ENCODE results near the gene ONECUT3. TPM values are rescaled to one million over a fixed set of nuclear protein-coding genes. Genes with fewer than 3 reads are reported as not detected.

The ONECUT3 gene
- total RNA-seq, 1 donor from 2014 or later = 0.09 TPM

DNA sequence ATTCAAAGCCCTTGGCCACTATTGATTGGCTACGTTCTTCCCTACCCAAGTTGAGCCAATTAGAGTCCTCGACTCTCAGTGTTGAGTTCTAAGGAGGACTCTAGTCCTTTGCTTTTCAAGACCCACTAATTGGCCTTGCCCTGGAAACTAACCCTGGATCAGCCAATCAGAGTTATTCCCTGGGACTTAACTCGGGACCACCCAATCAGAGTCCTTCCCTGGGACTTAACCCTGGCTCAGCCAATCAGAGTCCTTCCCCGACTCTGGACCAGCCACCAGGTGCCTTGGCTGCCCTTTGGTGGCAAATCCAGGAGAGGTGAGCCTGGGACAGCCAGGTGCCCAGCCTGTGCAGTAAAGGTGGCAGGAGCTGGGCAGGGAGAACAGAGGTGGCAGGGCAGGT is 30.0 kb downstream of the ONECUT3 start:
- no peak for DNase-seq (ENCODE audit: low spot score)
- Histone ChIP-seq H3K9me3 (ENCODE audit: low read depth) (no peaks in the 10 kb centered on the region), H2AFZ (replicated peaks) (no peak overlapping the region), H3F3A (ENCODE audit: low read depth) (no peaks in the 10 kb centered on the region), H4K20me1 (ENCODE audit: low read depth) (peaks cover 4% of the 10 kb centered on the region), H3K79me2 (ENCODE audit: low read depth) (no peaks in the 10 kb centered on the region), H3K4me1 (no peaks in the 10 kb centered on the region), H3K27me3 (peaks cover 100% of the 10 kb centered on the region), H3K4me2 (no peak overlapping the region), H3K9ac (no peak overlapping the region), H3K4me3 (no peak overlapping the region), H3K27ac (no peak overlapping the region), H3K36me3 (no peaks in the 10 kb centered on the region)
- H3K4me3 Mint-ChIP-seq = no peak overlapping the region
- peaks cover 22% of the 10 kb centered on the region for H3K9me3 Mint-ChIP-seq
- TF ChIP-seq EZH2phosphoT487 (IDR thresholded peaks at IDR 0.05) = no peak
- TF ChIP-seq, protein P1, sequence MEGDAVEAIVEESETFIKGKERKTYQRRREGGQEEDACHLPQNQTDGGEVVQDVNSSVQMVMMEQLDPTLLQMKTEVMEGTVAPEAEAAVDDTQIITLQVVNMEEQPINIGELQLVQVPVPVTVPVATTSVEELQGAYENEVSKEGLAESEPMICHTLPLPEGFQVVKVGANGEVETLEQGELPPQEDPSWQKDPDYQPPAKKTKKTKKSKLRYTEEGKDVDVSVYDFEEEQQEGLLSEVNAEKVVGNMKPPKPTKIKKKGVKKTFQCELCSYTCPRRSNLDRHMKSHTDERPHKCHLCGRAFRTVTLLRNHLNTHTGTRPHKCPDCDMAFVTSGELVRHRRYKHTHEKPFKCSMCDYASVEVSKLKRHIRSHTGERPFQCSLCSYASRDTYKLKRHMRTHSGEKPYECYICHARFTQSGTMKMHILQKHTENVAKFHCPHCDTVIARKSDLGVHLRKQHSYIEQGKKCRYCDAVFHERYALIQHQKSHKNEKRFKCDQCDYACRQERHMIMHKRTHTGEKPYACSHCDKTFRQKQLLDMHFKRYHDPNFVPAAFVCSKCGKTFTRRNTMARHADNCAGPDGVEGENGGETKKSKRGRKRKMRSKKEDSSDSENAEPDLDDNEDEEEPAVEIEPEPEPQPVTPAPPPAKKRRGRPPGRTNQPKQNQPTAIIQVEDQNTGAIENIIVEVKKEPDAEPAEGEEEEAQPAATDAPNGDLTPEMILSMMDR (IDR thresholded peaks at IDR 0.05) = no peak
- TF ChIP-seq EZH2 (IDR thresholded peaks at IDR 0.05) = no peak
- H3K36me3 Mint-ChIP-seq = peaks cover 2% of the 10 kb centered on the region
- no peak overlapping the region for H3K27ac Mint-ChIP-seq
- H3K27me3 Mint-ChIP-seq (ENCODE audit: insufficient read depth, low read depth) = peaks cover 52% of the 10 kb centered on the region
- H3K4me1 Mint-ChIP-seq = no peaks in the 10 kb centered on the region

DNA sequence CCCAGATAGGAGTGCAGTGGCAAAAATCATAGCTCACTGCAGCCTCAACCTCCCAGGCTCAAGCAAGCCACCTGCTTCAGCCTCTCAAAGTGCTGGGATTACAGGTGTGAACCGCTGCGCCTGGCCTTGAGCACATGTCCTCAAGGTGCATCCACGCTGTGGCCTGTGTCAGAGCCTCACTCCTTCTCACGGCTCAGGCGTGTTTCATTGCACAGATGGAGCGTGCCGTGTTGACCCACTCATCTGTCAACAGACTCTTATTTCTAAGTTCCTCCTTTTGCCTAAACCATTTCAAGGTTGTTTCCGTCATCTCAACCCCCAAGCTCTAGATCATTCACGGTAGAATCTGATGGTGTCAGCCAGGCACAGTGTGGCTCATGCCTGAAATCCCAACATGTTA is 30.6 kb downstream of the ONECUT3 start:
- peaks cover 100% of the 10 kb centered on the region for H3K27me3 ChIP-seq
- no peaks in the 10 kb centered on the region for H3F3A ChIP-seq (ENCODE audit: low read depth)
- H3K36me3 ChIP-seq = no peaks in the 10 kb centered on the region
- H3K4me2 ChIP-seq = no peak overlapping the region
- H3K27ac ChIP-seq = no peak overlapping the region
- peaks cover 8% of the 10 kb centered on the region for H4K20me1 ChIP-seq (ENCODE audit: low read depth)
- Mint-ChIP-seq H3K4me1 (no peaks in the 10 kb centered on the region), H3K27ac (no peak overlapping the region), H3K27me3 (ENCODE audit: insufficient read depth, low read depth) (peaks cover 51% of the 10 kb centered on the region), H3K36me3 (peaks cover 2% of the 10 kb centered on the region), H3K9me3 (peaks cover 22% of the 10 kb centered on the region), H3K4me3 (no peak overlapping the region)
- no peak overlapping the region for H2AFZ ChIP-seq (replicated peaks)
- TF ChIP-seq EZH2 (IDR thresholded peaks at IDR 0.05) (no peak), EZH2phosphoT487 (IDR thresholded peaks at IDR 0.05) (no peak)
- TF ChIP-seq, protein P1 (IDR thresholded peaks at IDR 0.05) = no peak
- no peaks in the 10 kb centered on the region for H3K4me1 ChIP-seq
- H3K79me2 ChIP-seq (ENCODE audit: low read depth) = no peaks in the 10 kb centered on the region
- DNase-seq (ENCODE audit: low spot score) = no peak
- no peak overlapping the region for H3K9ac ChIP-seq
- H3K9me3 ChIP-seq (ENCODE audit: low read depth) = no peaks in the 10 kb centered on the region
- no peak overlapping the region for H3K4me3 ChIP-seq

DNA sequence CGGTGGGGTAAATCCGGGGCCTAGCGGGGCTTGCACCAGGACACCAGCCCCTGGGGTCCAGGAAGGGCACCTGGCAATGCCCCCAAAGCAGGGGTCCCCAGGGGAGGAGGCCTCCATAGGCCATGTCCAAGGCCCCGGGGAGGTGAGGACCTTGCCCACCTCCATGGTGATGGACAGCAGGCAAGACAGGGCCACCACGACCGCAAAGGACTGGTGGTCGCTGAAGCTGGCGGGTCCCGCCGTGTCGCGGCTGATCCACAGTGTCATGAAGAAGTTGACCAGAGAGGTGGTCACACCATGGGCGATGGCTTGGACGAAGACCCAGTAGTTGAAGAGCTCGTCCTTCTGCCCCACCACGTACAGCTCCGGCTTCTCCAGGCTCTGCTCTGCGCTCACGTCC is 32.0 kb downstream of the ONECUT3 start:
- no peaks in the 10 kb centered on the region for H3K36me3 ChIP-seq
- H3K4me1 ChIP-seq = no peaks in the 10 kb centered on the region
- no peak overlapping the region for H3K9ac ChIP-seq
- peaks cover 2% of the 10 kb centered on the region for H3K36me3 Mint-ChIP-seq
- peaks cover 99% of the 10 kb centered on the region for H3K27me3 ChIP-seq
- H3K9me3 Mint-ChIP-seq = peaks cover 22% of the 10 kb centered on the region
- H3K79me2 ChIP-seq (ENCODE audit: low read depth) = no peaks in the 10 kb centered on the region
- H3K4me3 Mint-ChIP-seq = peak overlapping the region; percentile 18
- DNase-seq (ENCODE audit: low spot score) = no peak
- H3K4me3 ChIP-seq = no peak overlapping the region
- H3K27ac Mint-ChIP-seq = no peak overlapping the region
- peaks cover 40% of the 10 kb centered on the region for H3K27me3 Mint-ChIP-seq (ENCODE audit: insufficient read depth, low read depth)
- peaks cover 8% of the 10 kb centered on the region for H4K20me1 ChIP-seq (ENCODE audit: low read depth)
- TF ChIP-seq EZH2 (IDR thresholded peaks at IDR 0.05) (no peak), EZH2phosphoT487 (IDR thresholded peaks at IDR 0.05) (no peak)
- TF ChIP-seq, protein P1 (IDR thresholded peaks at IDR 0.05) = no peak
- no peak overlapping the region for H3K4me2 ChIP-seq
- no peak overlapping the region for H2AFZ ChIP-seq (replicated peaks)
- no peaks in the 10 kb centered on the region for H3K9me3 ChIP-seq (ENCODE audit: low read depth)
- peaks cover 6% of the 10 kb centered on the region for H3F3A ChIP-seq (ENCODE audit: low read depth)
- no peaks in the 10 kb centered on the region for H3K4me1 Mint-ChIP-seq
- no peak overlapping the region for H3K27ac ChIP-seq
